SK-N-SH treated with all-trans-retinoic acid at 6 μM for 48 hours (cell line): ENCODE results near the gene ELOVL2.

Experiments used
- CSDC2 ChIP-seq: fragments of 250-450 bp; sonication (Bioruptor Pico); IDR thresholded peaks from 2 replicates; pipeline ENCODE4 v1.5.0; 2020; ENCODE audit warnings: mild to moderate bottlenecking, moderate library complexity
- TF ChIP-seq, protein P1 (sequence below): fragments of 250-450 bp; sonication (Bioruptor Pico); IDR thresholded peaks from 2 replicates; pipeline ENCODE4 v1.8.0; 2021; ENCODE audit warnings: low read depth, mild to moderate bottlenecking, moderate library complexity, borderline replicate concordance

DNA sequence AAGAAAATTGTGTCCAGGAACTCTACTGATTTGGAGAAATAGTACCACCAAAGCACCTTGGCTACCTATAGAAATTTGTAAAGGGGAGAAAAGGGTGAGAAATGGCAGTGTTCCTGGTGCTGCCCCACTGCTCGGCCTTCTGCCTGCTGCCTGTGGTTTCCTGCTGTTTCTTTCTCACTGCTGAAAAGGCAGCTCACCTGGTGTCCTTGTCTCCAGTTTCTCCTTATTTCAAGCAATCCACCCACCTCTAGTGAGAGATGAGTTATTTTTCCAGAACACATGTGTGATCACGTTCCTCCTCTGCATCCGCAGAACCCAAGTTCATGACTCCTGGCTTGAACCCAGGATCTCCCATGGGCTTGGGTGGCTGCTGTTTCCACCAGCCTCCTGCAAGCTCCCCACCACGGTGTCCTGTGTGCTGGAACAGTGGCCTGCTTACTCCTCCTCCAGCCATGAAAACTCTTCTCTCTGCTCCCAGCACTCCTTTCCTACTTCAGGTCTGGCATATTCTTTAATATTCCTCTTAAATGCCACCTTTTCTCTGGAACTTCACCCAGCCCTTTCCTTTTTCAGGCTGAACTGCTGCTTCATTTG lies 48.9 kb downstream of the ELOVL2 start:
- TF ChIP-seq, protein P1, sequence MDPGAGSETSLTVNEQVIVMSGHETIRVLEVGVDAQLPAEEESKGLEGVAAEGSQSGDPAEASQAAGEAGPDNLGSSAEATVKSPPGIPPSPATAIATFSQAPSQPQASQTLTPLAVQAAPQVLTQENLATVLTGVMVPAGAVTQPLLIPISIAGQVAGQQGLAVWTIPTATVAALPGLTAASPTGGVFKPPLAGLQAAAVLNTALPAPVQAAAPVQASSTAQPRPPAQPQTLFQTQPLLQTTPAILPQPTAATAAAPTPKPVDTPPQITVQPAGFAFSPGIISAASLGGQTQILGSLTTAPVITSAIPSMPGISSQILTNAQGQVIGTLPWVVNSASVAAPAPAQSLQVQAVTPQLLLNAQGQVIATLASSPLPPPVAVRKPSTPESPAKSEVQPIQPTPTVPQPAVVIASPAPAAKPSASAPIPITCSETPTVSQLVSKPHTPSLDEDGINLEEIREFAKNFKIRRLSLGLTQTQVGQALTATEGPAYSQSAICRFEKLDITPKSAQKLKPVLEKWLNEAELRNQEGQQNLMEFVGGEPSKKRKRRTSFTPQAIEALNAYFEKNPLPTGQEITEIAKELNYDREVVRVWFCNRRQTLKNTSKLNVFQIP, result no peak
- TF ChIP-seq CSDC2 (CRISPR knock-in tag), result no peak
